Osteocyte (in vitro differentiated cells): Measurements from ENCODE around the gene MAP4K4. TPM values are rescaled to one million over a fixed set of nuclear protein-coding genes. Genes with fewer than 3 reads are reported as not detected.

Experiments used
- DNase-seq: peaks from one replicate; pipeline ENCODE4 v3.0.0; 2021; ENCODE audit warnings: mixed read lengths; ENCODE audit not compliant: unreplicated experiment; ENCODE audit errors: extremely low spot score
- H3K27ac Mint-ChIP-seq: one replicate; pipeline ENCODE4 v1.8.0; 2021; ENCODE audit warnings: mild to moderate bottlenecking, mixed read lengths; ENCODE audit not compliant: unreplicated experiment
- H3K27me3 Mint-ChIP-seq: one replicate; pipeline ENCODE4 v1.8.0; 2021; ENCODE audit warnings: mixed read lengths; ENCODE audit not compliant: unreplicated experiment
- H3K36me3 Mint-ChIP-seq: one replicate; pipeline ENCODE4 v1.8.0; 2021; ENCODE audit warnings: mixed read lengths; ENCODE audit not compliant: unreplicated experiment
- H3K4me1 Mint-ChIP-seq: one replicate; pipeline ENCODE4 v1.8.0; 2021; ENCODE audit warnings: mixed read lengths; ENCODE audit not compliant: unreplicated experiment
- H3K4me3 Mint-ChIP-seq: one replicate; pipeline ENCODE4 v1.8.0; 2021; ENCODE audit warnings: mild to moderate bottlenecking, moderate library complexity, mixed read lengths; ENCODE audit not compliant: unreplicated experiment
- H3K9me3 Mint-ChIP-seq: one replicate; pipeline ENCODE4 v1.8.0; 2021; ENCODE audit warnings: mixed read lengths; ENCODE audit not compliant: unreplicated experiment
- total RNA-seq: library from RNA; stranded (reverse); gene quantifications from 2 replicates; pipeline ENCODE4 v1.2.1, GENCODE V29; 2021
- TF ChIP-seq, protein P1 (sequence below): fragments of 200-600 bp; sonication (generic); IDR thresholded peaks from 2 replicates; pipeline ENCODE4 v1.5.0; 2021; ENCODE audit warnings: antibody characterized with exemption, mild to moderate bottlenecking, moderate library complexity

MAP4K4 gene
- total RNA-seq, 1 donor from 2014 or later, result 126 TPM

DNA sequence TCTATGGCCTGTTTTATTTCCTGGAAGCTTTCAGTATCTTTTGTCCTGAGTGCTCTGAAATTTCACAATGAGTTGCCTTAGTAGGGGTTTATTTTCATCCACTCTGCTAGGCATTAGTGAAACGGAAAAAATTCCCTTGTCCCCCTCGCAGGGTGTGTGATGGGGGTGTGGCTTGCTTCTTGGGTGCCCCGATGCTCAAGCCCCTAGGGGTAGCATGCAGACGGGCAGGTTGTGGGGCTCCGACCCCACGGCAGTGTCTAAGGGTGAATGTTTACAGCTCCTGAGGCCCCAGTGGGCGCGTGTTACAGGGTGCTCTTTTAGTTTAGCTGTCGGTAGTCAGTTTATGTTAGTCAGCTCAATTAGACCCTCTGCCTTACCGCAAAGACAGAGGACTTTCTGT lies 32.2 kb upstream of the MAP4K4 start:
- no peak for DNase-seq
- Mint-ChIP-seq H3K36me3 (no peaks in the 10 kb centered on the region), H3K27ac (no peak overlapping the region), H3K9me3 (no peaks in the 10 kb centered on the region), H3K27me3 (no peaks in the 10 kb centered on the region), H3K4me1 (no peaks in the 10 kb centered on the region), H3K4me3 (no peak overlapping the region)
- TF ChIP-seq, protein P1, sequence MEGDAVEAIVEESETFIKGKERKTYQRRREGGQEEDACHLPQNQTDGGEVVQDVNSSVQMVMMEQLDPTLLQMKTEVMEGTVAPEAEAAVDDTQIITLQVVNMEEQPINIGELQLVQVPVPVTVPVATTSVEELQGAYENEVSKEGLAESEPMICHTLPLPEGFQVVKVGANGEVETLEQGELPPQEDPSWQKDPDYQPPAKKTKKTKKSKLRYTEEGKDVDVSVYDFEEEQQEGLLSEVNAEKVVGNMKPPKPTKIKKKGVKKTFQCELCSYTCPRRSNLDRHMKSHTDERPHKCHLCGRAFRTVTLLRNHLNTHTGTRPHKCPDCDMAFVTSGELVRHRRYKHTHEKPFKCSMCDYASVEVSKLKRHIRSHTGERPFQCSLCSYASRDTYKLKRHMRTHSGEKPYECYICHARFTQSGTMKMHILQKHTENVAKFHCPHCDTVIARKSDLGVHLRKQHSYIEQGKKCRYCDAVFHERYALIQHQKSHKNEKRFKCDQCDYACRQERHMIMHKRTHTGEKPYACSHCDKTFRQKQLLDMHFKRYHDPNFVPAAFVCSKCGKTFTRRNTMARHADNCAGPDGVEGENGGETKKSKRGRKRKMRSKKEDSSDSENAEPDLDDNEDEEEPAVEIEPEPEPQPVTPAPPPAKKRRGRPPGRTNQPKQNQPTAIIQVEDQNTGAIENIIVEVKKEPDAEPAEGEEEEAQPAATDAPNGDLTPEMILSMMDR, result no peak

- no peak overlapping the region for H3K27ac Mint-ChIP-seq
- no peak overlapping the region for H3K4me3 Mint-ChIP-seq
- H3K36me3 Mint-ChIP-seq, result peaks cover 4% of the 10 kb centered on the region
- no peak for DNase-seq
- H3K4me1 Mint-ChIP-seq, result no peaks in the 10 kb centered on the region
- H3K27me3 Mint-ChIP-seq, result no peaks in the 10 kb centered on the region
- TF ChIP-seq, protein P1, result no peak
- peaks cover 11% of the 10 kb centered on the region for H3K9me3 Mint-ChIP-seq
These were observed 29.7 kb upstream of the MAP4K4 start for GRCh38 chr2:101667823-101668222.

DNA sequence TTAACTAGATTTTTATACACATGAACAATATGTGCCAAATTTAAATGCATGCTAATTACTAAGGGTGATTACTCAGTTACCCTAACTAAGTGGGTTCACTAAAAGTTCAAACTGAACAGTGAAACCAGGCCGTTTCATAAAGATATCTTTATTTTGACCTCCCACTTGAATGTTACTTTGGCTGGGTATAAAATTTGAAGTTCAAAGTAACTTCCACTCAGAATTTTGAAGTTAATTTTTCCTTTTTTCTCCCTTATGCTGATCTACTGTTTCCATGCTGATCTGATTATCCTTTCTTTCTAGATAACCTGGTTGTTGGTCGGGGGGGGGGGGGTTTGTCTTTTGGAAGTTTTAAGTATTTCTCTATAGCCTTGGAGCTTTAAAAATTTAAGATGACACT lies 25.5 kb upstream of the MAP4K4 start:
- H3K4me1 Mint-ChIP-seq, result no peaks in the 10 kb centered on the region
- H3K27me3 Mint-ChIP-seq, result peaks cover 4% of the 10 kb centered on the region
- no peak overlapping the region for H3K27ac Mint-ChIP-seq
- peaks cover 4% of the 10 kb centered on the region for H3K36me3 Mint-ChIP-seq
- H3K4me3 Mint-ChIP-seq, result no peak overlapping the region
- H3K9me3 Mint-ChIP-seq, result peaks cover 11% of the 10 kb centered on the region
- TF ChIP-seq, protein P1, result no peak
- DNase-seq, result no peak

DNA sequence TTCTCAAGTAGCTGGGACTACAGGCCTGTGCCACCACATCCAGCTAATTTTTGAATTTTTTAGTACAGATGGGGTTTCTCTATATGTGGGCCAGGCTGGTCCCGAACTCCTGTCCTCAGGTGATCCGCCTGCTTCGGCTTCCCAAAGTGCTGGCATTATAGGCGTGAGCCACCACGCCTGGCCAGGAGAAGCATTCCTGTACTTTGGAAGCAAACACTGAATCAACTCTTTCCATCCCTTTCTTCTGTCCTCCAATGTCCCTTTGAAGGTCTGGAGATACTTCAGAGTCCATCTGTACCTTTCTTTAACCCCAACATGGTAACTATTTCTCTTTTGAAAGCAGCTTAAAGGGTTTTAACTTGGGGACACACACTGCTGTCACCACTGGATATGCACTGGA lies 23.6 kb upstream of the MAP4K4 start:
- DNase-seq, result peak; percentile 30
- TF ChIP-seq, protein P1, result no peak
- Mint-ChIP-seq H3K4me1 (no peaks in the 10 kb centered on the region), H3K27ac (no peak overlapping the region), H3K9me3 (peaks cover 13% of the 10 kb centered on the region), H3K36me3 (peaks cover 4% of the 10 kb centered on the region), H3K27me3 (peaks cover 4% of the 10 kb centered on the region), H3K4me3 (no peak overlapping the region)

- H3K36me3 Mint-ChIP-seq, result peaks cover 4% of the 10 kb centered on the region
- H3K4me1 Mint-ChIP-seq, result no peaks in the 10 kb centered on the region
- no peak overlapping the region for H3K4me3 Mint-ChIP-seq
- peak; percentile 4 for DNase-seq
- TF ChIP-seq, protein P1, result no peak
- H3K27me3 Mint-ChIP-seq, result peaks cover 4% of the 10 kb centered on the region
- no peak overlapping the region for H3K27ac Mint-ChIP-seq
- H3K9me3 Mint-ChIP-seq, result peaks cover 13% of the 10 kb centered on the region
These were observed 22.0 kb upstream of the MAP4K4 start for GRCh38 chr2:101675512-101675911.
